ENCODE measurements around the gene DNAI4.
"Not testable (repeated sequence)": the region's sequence is repeated elsewhere in the genome, so short reads cannot be mapped to it uniquely, and the experiment has no call there.

Gene DNAI4

GRCh38 chr1:66927528-66927927 is 2.9 kb upstream of the DNAI4 start:
- no peak for DNase-seq

GRCh38 chr1:66925944-66926343 is 1.3 kb upstream of the DNAI4 start:
- no peak for DNase-seq

GRCh38 chr1:66925558-66925910 is 878 bp upstream of the DNAI4 start:
- no peak for DNase-seq

DNA sequence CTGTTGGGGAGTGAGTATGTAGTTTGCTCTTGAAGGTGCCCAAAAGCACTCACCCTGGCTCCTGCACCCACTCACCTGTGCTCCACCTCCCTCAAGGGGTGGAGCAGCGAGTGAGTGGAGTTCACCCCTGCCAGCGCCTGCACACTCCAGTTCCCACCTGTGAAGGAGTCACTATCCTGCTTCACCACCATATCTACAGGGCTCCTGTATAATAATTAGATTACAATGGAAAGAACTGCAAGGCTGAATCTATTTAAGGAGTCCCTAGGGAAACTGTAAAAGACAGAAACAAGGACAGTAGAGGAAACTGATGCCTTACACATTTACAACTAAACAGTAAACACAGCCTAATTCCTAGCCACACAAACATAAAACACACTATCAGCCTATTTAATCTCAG is 4.1 kb downstream of the DNAI4 start:
- DNase-seq: no peak

GRCh38 chr1:66919828-66920227 is 4.8 kb downstream of the DNAI4 start:
- no peak for DNase-seq

DNA sequence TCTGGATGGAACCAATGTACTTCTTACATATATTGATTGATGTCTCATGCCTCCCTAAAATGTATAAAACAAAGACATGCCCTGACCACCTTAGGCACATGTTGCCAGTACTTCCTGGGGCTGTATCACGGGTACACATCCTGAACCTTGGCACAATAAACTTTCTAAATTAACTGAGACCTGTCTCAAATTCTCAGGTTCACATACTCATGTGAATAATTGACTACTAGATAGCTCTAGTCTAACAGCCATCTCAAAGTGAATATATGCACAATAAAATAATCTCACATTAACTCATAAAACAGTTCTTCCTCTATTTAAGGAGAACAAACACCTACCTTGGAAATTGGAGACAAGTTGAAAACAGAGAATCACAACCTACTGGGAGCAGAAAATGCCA is 5.6 kb downstream of the DNAI4 start:
- DNase-seq: no peak

GRCh38 chr1:66917476-66917875 is 7.2 kb downstream of the DNAI4 start:
- DNase-seq: no peak

DNA sequence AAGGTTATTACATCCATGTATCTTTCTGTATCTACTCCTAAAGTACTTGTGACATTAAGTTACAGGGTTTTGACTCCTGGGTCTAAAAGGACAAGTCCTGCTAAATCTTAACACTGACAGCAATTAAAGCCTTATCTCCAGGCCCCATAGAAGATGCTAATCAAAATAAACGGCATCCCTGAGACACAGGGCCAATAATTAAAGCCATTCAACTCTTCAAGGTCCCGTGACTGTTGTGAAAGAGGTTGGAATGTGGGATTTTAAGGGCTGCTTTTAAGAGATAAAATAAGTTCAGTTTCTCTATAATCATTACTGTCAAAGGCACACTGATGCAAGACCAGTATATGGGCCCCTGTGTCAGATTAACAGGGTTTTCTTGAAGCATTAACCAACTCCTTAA is 8.3 kb downstream of the DNAI4 start:
- DNase-seq: no peak

GRCh38 chr1:66915203-66915602 is 9.5 kb downstream of the DNAI4 start:
- not testable (repeated sequence) for DNase-seq

DNA sequence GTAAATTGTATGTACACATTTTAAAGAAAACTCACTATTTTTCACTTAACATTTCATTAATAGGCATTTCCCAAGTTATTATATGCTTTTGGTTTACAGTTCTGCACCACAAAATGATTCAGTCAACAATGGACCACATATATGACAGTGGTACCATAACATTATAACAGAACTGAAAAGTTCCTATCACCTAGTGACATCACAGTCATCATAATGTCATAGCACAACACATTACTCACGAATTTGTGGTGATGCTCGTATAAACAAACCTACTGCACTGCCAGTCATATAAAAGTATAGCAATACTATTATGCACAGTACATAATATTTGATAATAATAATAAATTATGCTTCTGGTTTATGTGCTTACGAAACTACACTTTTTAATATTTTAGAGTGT is 30.9 kb downstream of the DNAI4 start:
- DNase-seq: no peak

- no peak for DNase-seq
These were observed 34.0 kb downstream of the DNAI4 start for GRCh38 chr1:66890621-66891020.

DNA sequence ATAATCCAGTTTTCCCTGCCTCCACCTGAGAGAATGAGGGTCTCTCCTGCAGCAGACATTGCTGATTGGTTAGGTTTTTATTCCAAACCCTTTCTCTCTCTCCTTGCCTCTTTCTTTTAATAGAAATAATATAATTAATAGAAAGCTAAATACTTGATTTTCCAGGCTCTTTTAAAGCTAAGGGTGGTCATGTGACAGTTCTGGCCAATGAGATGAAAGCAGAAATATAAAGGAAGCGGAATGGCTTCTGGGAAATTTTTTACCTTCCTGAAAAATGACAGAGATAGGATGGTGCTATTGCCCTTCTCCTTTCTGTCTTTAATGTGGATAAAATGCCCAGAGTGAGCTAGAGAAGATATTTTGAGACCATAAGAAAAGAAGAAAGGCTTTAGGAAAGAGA is 35.6 kb downstream of the DNAI4 start:
- no peak for DNase-seq

DNA sequence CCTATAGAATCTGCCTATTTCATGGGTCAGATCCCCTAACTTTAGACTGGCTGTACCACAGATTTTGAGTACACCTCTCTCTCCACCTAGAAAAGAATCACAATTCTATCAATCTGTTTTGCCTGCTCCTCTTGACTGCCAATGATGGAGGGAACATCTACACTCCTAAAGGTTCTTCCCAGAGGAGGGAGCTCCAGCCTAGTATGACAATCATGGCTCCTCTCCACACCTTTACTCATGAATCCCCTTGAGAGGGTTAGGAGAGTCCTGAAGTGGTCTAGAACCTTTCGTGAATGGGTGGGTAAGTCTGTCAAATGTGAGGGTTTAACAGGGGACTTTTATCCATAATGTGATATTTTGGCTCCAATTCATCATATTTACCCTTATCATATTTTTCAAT is 48.0 kb downstream of the DNAI4 start:
- DNase-seq: no peak

- DNase-seq: no peak
These were observed 51.5 kb downstream of the DNAI4 start for GRCh38 chr1:66873111-66873510.

- DNase-seq: not testable (repeated sequence)
These were observed 52.6 kb downstream of the DNAI4 start for GRCh38 chr1:66872024-66872423.

- no peak for DNase-seq
These were observed 57.2 kb downstream of the DNAI4 start for GRCh38 chr1:66867501-66867900.

- no peak for DNase-seq
These were observed 64.1 kb downstream of the DNAI4 start for GRCh38 chr1:66860529-66860928.

DNA sequence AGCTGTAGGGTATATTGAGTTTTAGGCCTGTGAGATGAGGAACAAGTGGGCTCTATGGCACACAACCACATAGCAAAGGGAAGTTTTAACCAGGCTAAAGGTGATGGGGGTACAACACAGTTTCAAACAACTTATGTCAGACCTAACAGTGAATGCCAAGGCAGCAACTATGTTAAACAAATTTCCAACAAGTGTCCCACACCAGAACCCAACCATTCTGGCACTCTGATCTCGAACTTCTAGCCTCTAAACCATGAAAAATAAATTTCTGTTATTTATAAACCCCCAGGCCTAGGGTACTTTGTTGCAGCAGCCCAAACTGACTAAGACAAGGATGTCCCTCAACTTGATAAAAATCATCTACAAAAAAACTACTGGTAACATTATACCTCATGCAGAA is 71.3 kb downstream of the DNAI4 start:
- no peak for DNase-seq

DNA sequence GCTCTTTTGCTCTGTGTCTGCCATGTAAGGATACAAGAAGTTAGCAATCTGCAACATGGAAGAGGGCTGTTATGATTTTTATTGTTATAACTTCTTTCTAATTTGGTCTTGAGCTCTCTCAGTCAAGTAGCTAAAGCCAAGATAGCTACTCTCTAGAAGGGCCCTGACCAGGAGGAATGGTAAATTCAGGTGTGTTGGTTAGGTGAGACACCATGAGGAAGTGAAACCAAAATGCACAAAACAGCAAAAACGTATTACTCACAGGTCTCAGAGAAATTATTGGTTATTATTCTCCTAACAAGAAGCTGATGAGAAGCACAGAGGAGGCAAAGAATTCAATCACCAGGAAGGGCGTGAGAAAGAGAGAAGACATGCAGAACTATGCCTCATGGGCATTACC is 71.8 kb downstream of the DNAI4 start:
- no peak for DNase-seq

GRCh38 chr1:66850989-66851388 is 73.7 kb downstream of the DNAI4 start:
- no peak for DNase-seq

GRCh38 chr1:66848193-66848592 is 76.5 kb downstream of the DNAI4 start:
- no peak for DNase-seq

DNA sequence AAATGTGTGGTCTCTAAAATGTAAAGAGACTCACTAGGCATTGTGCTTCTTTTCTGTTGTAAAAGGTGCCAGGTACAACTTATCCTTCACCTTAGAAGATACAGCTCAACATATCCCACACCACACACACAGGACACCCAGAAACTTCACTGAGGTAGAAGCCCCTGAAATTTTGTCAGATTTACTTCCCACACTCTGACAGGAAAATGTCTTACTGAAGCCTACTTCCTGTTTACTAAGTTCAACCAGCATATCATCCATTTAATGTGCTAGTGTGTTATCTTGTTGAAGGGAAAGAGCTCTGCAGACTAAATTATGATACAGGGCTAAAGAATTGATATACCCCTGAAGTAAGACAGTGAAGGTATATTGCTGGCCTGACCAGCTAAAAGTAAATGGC is 83.7 kb downstream of the DNAI4 start:
- DNase-seq: no peak

GRCh38 chr1:66834926-66835325 is 89.7 kb downstream of the DNAI4 start:
- no peak for DNase-seq

DNA sequence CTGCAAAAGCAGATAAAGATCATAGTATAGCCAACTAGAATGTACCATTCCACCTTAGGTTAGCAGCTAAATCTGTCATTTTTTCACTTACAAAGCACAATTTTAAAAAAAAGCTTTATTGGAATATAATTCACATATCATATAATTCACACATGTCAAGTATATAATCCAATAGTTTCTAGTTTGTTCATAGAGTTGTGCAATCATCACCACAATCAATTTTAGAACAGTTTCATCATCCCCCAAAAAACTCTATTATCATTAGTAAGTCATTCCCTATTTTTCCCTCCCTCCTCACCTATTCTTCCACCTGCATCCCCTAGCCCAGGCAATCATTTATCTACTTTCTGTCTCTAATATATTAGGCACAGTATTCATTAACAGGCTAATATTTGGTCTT is 91.5 kb downstream of the DNAI4 start:
- DNase-seq: no peak

GRCh38 chr1:66831529-66832239 is 93.0 kb downstream of the DNAI4 start:
- no peak for DNase-seq

GRCh38 chr1:66824771-66825170 is 99.9 kb downstream of the DNAI4 start:
- DNase-seq: no peak
